ENCODE data around the gene ALDH9A1. TPM values are rescaled to one million over a fixed set of nuclear protein-coding genes. Genes with fewer than 3 reads are reported as not detected.

ALDH9A1 gene
- total RNA-seq, 6 experiments from 2014 or later = 63.2 to 69.9 (median 66.6) TPM

DNA sequence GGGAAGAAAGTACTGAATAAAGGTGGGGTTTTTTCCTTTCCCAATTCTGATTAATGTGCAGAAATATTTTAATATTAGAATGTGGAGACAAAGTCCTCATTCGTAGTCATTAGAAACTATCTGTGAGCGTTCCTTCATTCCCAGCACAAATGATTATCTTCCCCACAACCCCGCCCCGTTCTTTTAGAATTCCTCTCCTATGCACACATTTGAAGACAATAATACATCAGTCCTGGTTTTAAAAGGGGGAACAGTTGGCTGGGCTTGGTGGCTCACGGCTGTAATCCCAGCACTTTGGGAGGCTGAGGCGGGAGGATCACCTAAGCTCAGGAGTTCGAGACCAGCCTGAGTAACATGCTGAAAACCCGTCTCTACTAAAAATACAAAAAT is 876 bp downstream of the ALDH9A1 start:
- H3K4me3 Mint-ChIP-seq = peak overlapping the region; percentile 98
- H3K4me1 Mint-ChIP-seq (ENCODE audit: low read depth) = peaks cover 24% of the 10 kb centered on the region
- peak overlapping the region; percentile 96 for H3K27ac Mint-ChIP-seq
- peaks cover 3% of the 10 kb centered on the region; the same call in 1 of the 2 replicates for H3K9me3 Mint-ChIP-seq
- H3K27me3 Mint-ChIP-seq (ENCODE audit: insufficient read depth) = no peaks in the 10 kb centered on the region; the same call in 1 of the 2 replicates
- peaks cover 8% of the 10 kb centered on the region for H3K36me3 Mint-ChIP-seq (ENCODE audit: low read depth)
- DNase-seq = no peak
- TF ChIP-seq, protein P1, sequence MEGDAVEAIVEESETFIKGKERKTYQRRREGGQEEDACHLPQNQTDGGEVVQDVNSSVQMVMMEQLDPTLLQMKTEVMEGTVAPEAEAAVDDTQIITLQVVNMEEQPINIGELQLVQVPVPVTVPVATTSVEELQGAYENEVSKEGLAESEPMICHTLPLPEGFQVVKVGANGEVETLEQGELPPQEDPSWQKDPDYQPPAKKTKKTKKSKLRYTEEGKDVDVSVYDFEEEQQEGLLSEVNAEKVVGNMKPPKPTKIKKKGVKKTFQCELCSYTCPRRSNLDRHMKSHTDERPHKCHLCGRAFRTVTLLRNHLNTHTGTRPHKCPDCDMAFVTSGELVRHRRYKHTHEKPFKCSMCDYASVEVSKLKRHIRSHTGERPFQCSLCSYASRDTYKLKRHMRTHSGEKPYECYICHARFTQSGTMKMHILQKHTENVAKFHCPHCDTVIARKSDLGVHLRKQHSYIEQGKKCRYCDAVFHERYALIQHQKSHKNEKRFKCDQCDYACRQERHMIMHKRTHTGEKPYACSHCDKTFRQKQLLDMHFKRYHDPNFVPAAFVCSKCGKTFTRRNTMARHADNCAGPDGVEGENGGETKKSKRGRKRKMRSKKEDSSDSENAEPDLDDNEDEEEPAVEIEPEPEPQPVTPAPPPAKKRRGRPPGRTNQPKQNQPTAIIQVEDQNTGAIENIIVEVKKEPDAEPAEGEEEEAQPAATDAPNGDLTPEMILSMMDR (IDR thresholded peaks at IDR 0.05) = no peak

DNA sequence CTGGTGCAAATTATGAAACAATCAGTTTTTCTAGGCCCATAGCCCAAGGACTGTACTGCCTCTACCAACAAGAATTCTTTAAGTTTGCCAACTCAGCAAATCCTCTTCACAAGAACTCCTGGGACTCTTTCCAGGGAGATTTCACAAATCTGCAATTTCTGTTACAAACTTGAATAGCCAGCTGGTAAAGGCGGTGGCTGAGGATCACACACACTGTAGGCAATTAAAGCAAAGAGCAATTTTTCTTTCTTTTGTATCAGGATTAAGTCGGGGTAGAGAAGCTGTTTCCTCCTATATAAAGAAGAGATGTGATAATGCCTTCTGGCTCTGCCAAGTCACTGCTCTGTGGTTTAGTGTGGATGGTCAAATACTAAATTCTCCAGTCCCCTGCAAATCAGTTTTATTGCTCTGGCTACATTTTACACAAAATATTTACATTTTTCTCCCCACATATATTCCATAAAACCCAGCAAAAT is 1.7 kb downstream of the ALDH9A1 start:
- DNase-seq = peak; percentile 78
- TF ChIP-seq, protein P1 (IDR thresholded peaks at IDR 0.05) = no peak
- Mint-ChIP-seq H3K4me3 (peak overlapping the region; percentile 98), H3K9me3 (peaks cover 3% of the 10 kb centered on the region; the same call in 1 of the 2 replicates), H3K4me1 (ENCODE audit: low read depth) (peaks cover 24% of the 10 kb centered on the region), H3K36me3 (ENCODE audit: low read depth) (peaks cover 16% of the 10 kb centered on the region), H3K27ac (peak overlapping the region; percentile 96), H3K27me3 (ENCODE audit: insufficient read depth) (no peaks in the 10 kb centered on the region; the same call in 1 of the 2 replicates)

DNA sequence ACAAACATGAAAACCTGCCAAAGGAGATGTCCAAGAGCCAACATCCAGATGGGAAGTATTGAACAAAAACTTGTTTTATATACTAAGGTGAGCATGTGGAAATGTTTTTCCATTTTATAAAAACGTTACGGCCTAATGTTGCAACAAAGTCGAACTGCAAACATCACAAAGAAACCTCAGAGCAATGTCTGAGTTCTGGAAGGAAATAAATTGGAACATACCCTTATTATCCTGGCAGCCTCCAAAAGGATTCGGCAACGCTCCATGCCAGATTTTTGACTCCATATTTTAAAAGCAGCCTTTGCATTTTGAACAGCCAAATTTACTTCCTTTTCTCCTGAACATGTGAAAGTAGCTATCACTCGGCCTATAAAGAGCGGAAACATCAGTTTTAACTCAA is 3.3 kb downstream of the ALDH9A1 start:
- H3K4me3 Mint-ChIP-seq = no peak overlapping the region

DNA sequence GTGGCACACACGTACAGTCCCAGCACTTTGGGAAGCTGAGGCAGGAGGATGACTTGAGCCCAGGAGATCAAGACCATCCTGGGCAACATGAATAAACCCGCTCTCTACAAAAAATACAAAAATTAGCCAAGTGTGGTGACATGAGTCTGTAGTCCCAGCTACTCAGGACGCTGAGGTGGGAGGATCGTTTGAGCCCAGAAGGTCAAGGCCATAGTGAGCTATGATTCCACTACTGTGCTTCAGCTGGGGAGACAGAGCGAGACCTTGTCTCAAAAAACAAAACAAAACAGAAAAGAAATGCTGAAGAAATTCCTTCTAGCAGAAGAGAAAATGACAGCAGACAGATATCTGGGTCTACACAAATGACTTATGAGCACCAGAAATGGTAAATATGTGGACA is 10.3 kb downstream of the ALDH9A1 start:
- Mint-ChIP-seq H3K4me1 (ENCODE audit: low read depth) (peaks cover 27% of the 10 kb centered on the region), H3K27ac (no peak overlapping the region), H3K36me3 (ENCODE audit: low read depth) (peaks cover 55% of the 10 kb centered on the region), H3K27me3 (ENCODE audit: insufficient read depth) (no peaks in the 10 kb centered on the region), H3K4me3 (no peak overlapping the region), H3K9me3 (peaks cover 7% of the 10 kb centered on the region; the same call in 1 of the 2 replicates)
- DNase-seq = no peak
- TF ChIP-seq, protein P1 (IDR thresholded peaks at IDR 0.05) = no peak

More for the DNA sequence above, 3.3 kb downstream of the ALDH9A1 start:
- TF ChIP-seq, protein P1 (IDR thresholded peaks at IDR 0.05) = no peak
- no peak overlapping the region for H3K27ac Mint-ChIP-seq
- H3K9me3 Mint-ChIP-seq = peaks cover 3% of the 10 kb centered on the region; the same call in 1 of the 2 replicates
- no peaks in the 10 kb centered on the region for H3K27me3 Mint-ChIP-seq (ENCODE audit: insufficient read depth)
- peaks cover 28% of the 10 kb centered on the region for H3K36me3 Mint-ChIP-seq (ENCODE audit: low read depth)
- DNase-seq = no peak
- peaks cover 24% of the 10 kb centered on the region for H3K4me1 Mint-ChIP-seq (ENCODE audit: low read depth)

DNA sequence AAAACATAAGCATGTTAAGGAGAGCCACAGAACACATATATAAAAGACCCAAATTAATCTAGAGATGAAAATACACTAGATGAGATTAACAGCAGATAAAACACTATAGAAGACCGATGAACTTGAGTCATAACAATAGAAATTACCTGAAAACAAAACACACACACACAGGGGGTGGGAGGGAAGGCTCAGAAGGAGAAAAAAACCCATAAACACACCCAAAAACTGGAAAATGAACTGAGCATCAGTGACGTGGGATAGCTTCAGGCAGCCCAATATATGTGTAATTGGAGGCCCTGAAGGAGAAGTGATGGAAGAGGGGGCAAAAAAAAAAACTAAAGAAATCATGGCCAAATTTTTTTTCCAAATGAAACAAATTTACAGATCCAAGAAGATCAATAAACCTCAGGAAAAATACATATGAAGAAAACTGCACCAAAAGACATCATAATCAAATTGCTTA is 11.4 kb downstream of the ALDH9A1 start:
- Mint-ChIP-seq H3K4me1 (ENCODE audit: low read depth) (peaks cover 27% of the 10 kb centered on the region), H3K4me3 (no peak overlapping the region; the same call in 1 of the 2 replicates), H3K27ac (peak overlapping the region; percentile 18; the same call in 1 of the 2 replicates), H3K27me3 (ENCODE audit: insufficient read depth) (no peaks in the 10 kb centered on the region), H3K36me3 (ENCODE audit: low read depth) (peaks cover 61% of the 10 kb centered on the region), H3K9me3 (peaks cover 7% of the 10 kb centered on the region; the same call in 1 of the 2 replicates)
- no peak for DNase-seq
- TF ChIP-seq, protein P1 (IDR thresholded peaks at IDR 0.05) = no peak

Data from HFFc6 (cell line).